IMR-90 (cell line): ENCODE measurements around the gene PTPN13. TPM values are rescaled to one million over a fixed set of nuclear protein-coding genes. Genes with fewer than 3 reads are reported as not detected.

Source experiments
- ATAC-seq: fragments of 200-7000 bp; cut with Tn5 transposase; 2 replicates; pipeline ENCODE4 v1.9.1; 2020; ENCODE audit warnings: low read depth, mild to moderate bottlenecking, moderate library complexity
- BruUV-seq: library from RNA; stranded (reverse); fragments of 400-500 nt; replicated peaks from 2 replicates; lab custom pipeline; 2021; lab: Mats Ljungman, UMichigan
- CTCF ChIA-PET: fragments of 300-600 bp; formaldehyde crosslinking; extraction: SDS; loops from one replicate; lab custom pipeline; 2021; ENCODE audit warnings: antibody characterized with exemption; lab: Yijun Ruan, JAX
- POLR2A ChIA-PET: fragments of 300-600 bp; sonication (Branson Sonifier 250); formaldehyde crosslinking; loops from one replicate; lab custom pipeline; 2022; ENCODE audit warnings: antibody characterized with exemption; ENCODE audit not compliant: unreplicated experiment; lab: Charles Lee
- DNase-seq: peaks from one replicate; pipeline ENCODE4 v3.0.0; 2013
- H2AFZ ChIP-seq: replicated peaks from 2 replicates; pipeline ENCODE3; 2013; ENCODE audit warnings: low read length, mild to moderate bottlenecking; ENCODE audit not compliant: poor library complexity
- H2AK5ac ChIP-seq: 2 replicates; pipeline ENCODE4 v1.6.1; 2013; ENCODE audit warnings: low read depth, low read length, inconsistent platforms
- H2AK9ac ChIP-seq: replicated peaks from 2 replicates; pipeline ENCODE3; 2013; ENCODE audit warnings: mild to moderate bottlenecking, low read depth, low read length, moderate library complexity; ENCODE audit not compliant: poor library complexity
- H2BK120ac ChIP-seq: 2 replicates; pipeline ENCODE4 v1.6.1; 2013; ENCODE audit warnings: low read depth, low read length, inconsistent platforms
- H2BK15ac ChIP-seq: 3 replicates; pipeline ENCODE4 v1.6.1; 2013; ENCODE audit warnings: low read depth, low read length, inconsistent platforms
- H2BK20ac ChIP-seq: 2 replicates; pipeline ENCODE4 v1.6.1; 2013; ENCODE audit warnings: low read depth, mild to moderate bottlenecking, inconsistent platforms, low read length, moderate library complexity
- H2BK5ac ChIP-seq: 2 replicates; pipeline ENCODE4 v1.6.1; 2013; ENCODE audit warnings: mild to moderate bottlenecking, low read depth, low read length, inconsistent platforms; ENCODE audit not compliant: poor library complexity, severe bottlenecking
- H3K14ac ChIP-seq: replicated peaks from 2 replicates; pipeline ENCODE4 v1.6.1; 2013; ENCODE audit warnings: low read depth, low read length, inconsistent platforms
- H3K18ac ChIP-seq: 2 replicates; pipeline ENCODE4 v1.6.1; 2013; ENCODE audit warnings: low read depth, low read length, control low read depth
- H3K23ac ChIP-seq: 2 replicates; pipeline ENCODE4 v1.6.1; 2013; ENCODE audit warnings: low read depth, low read length, inconsistent platforms
- H3K27ac ChIP-seq: 2 replicates; pipeline ENCODE4 v1.5.1; 2013; ENCODE audit warnings: mild to moderate bottlenecking, control low read depth, low read length; ENCODE audit not compliant: insufficient read depth
- H3K27me3 ChIP-seq: 2 replicates; pipeline ENCODE4 v1.6.1; 2013; ENCODE audit warnings: low read length; ENCODE audit not compliant: control insufficient read depth, insufficient read depth
- H3K36me3 ChIP-seq: 2 replicates; pipeline ENCODE4 v1.6.1; 2013; ENCODE audit warnings: low read length, mixed read lengths; ENCODE audit not compliant: control insufficient read depth, insufficient read depth
- H3K4ac ChIP-seq: 2 replicates; pipeline ENCODE4 v1.6.1; 2013; ENCODE audit warnings: low read depth, low read length, inconsistent platforms
- H3K4me1 ChIP-seq: 2 replicates; pipeline ENCODE4 v1.6.1; 2013; ENCODE audit warnings: low read length, mixed read lengths; ENCODE audit not compliant: control insufficient read depth, insufficient read depth
- H3K4me2 ChIP-seq: 2 replicates; pipeline ENCODE4 v1.6.1; 2013; ENCODE audit warnings: low read depth, mild to moderate bottlenecking, control low read depth, low read length, moderate library complexity
- H3K4me3 ChIP-seq: 2 replicates; pipeline ENCODE4 v1.5.1; 2013; ENCODE audit warnings: low read depth, mild to moderate bottlenecking, control low read depth, low read length, moderate library complexity; ENCODE audit not compliant: insufficient read depth
- H3K56ac ChIP-seq: 2 replicates; pipeline ENCODE4 v1.6.1; 2013; ENCODE audit warnings: low read length, inconsistent platforms; ENCODE audit not compliant: insufficient read depth; ENCODE audit errors: extremely low read depth
- H3K79me1 ChIP-seq, 2 experiments: 2 replicates each; pipeline ENCODE4 v1.6.1; 2013; ENCODE audit warnings: low read length in 2 of 2, inconsistent platforms in 1 of 2, low read depth in 1 of 2
- H3K9ac ChIP-seq: 2 replicates; pipeline ENCODE4 v1.6.1; 2013; ENCODE audit warnings: low read depth, low read length, control low read depth
- H3K9me1 ChIP-seq: 2 replicates; pipeline ENCODE4 v1.6.1; 2013; ENCODE audit warnings: low read length, inconsistent platforms; ENCODE audit not compliant: insufficient read depth
- H3K9me3 ChIP-seq: 2 replicates; pipeline ENCODE4 v1.6.1; 2013; ENCODE audit warnings: low read length; ENCODE audit not compliant: control insufficient read depth, insufficient read depth
- H4K20me1 ChIP-seq: 2 replicates; pipeline ENCODE4 v1.6.1; 2013; ENCODE audit warnings: low read length, inconsistent platforms; ENCODE audit not compliant: insufficient read depth
- H4K5ac ChIP-seq: 2 replicates; pipeline ENCODE4 v1.6.1; 2013; ENCODE audit warnings: mild to moderate bottlenecking, low read depth, low read length, control low read depth
- H4K8ac ChIP-seq, 2 experiments: 2 replicates each; pipeline ENCODE4 v1.6.1; 2013; ENCODE audit warnings: low read depth in 2 of 2, low read length in 2 of 2, control low read depth in 1 of 2, inconsistent platforms in 1 of 2
- H4K91ac ChIP-seq: 2 replicates; pipeline ENCODE4 v1.6.1; 2013; ENCODE audit warnings: low read depth, low read length, inconsistent platforms; ENCODE audit not compliant: insufficient read depth
- BHLHE40 ChIP-seq: fragments of 150-350 bp; IDR thresholded peaks from 2 replicates; pipeline ENCODE4 v1.6.1; 2016; ENCODE audit warnings: mild to moderate bottlenecking, low read depth, low read length
- CEBPB ChIP-seq: IDR thresholded peaks from 2 replicates; pipeline ENCODE4 v1.6.1; 2012; ENCODE audit warnings: low read depth, low read length, improper control_type of control experiment
- CHD1 ChIP-seq: IDR thresholded peaks from 2 replicates; pipeline ENCODE4 v1.6.1; 2012; ENCODE audit warnings: low read depth, low read length, improper control_type of control experiment
- ELK1 ChIP-seq: fragments of 150-350 bp; IDR thresholded peaks from 2 replicates; pipeline ENCODE4 v1.6.1; 2016; ENCODE audit warnings: low read depth, mild to moderate bottlenecking, low read length, moderate library complexity, borderline replicate concordance
- FOS ChIP-seq: fragments of 150-350 bp; IDR thresholded peaks from 2 replicates; pipeline ENCODE4 v1.6.1; 2016; ENCODE audit warnings: low read depth, low read length
- MAZ ChIP-seq: IDR thresholded peaks from 2 replicates; pipeline ENCODE4 v1.6.1; 2012; ENCODE audit warnings: low read depth, mild to moderate bottlenecking, low read length, improper control_type of control experiment, moderate library complexity, borderline replicate concordance
- MXI1 ChIP-seq: IDR thresholded peaks from 2 replicates; pipeline ENCODE4 v1.6.1; 2012; ENCODE audit warnings: low read depth, mild to moderate bottlenecking, low read length, moderate library complexity, borderline replicate concordance
- NFE2L2 ChIP-seq: fragments of 150-350 bp; IDR thresholded peaks from 2 replicates; pipeline ENCODE4 v1.6.1; 2016; ENCODE audit warnings: low read depth, mild to moderate bottlenecking, low read length
- POLR2A ChIP-seq: IDR thresholded peaks from 2 replicates; pipeline ENCODE4 v1.6.1; 2012; ENCODE audit warnings: mild to moderate bottlenecking, low read depth, low read length
- RAD21 ChIP-seq: IDR thresholded peaks from 2 replicates; pipeline ENCODE4 v1.6.1; 2012; ENCODE audit warnings: low read length, improper control_type of control experiment
- RCOR1 ChIP-seq: IDR thresholded peaks from 2 replicates; pipeline ENCODE4 v1.6.1; 2012; ENCODE audit warnings: mild to moderate bottlenecking, low read length, improper control_type of control experiment; ENCODE audit not compliant: insufficient replicate concordance
- RFX5 ChIP-seq: IDR thresholded peaks from 2 replicates; pipeline ENCODE4 v1.8.0; 2012; ENCODE audit warnings: low read depth, mild to moderate bottlenecking, low read length, moderate library complexity
- SMC3 ChIP-seq: fragments of 150-350 bp; IDR thresholded peaks from 2 replicates; pipeline ENCODE4 v1.6.1; 2016; ENCODE audit warnings: low read depth, mild to moderate bottlenecking, antibody characterized with exemption, low read length, moderate library complexity
- USF2 ChIP-seq: fragments of 150-350 bp; IDR thresholded peaks from 2 replicates; pipeline ENCODE4 v1.6.1; 2017; ENCODE audit warnings: mild to moderate bottlenecking, antibody characterized with exemption, low read length, low read depth
- WGBS, 2 experiments: methylation state at CpG; one replicate each; pipeline versions ENCODE4 v1.1.5 to v1.1.7; 2013; ENCODE audit warnings: missing lambda C conversion rate in 2 of 2; ENCODE audit not compliant: insufficient read length in 1 of 2; ENCODE audit errors: extremely low coverage in 2 of 2; 5-methylcytosine and 5-hydroxymethylcytosine counted together
- dilution Hi-C: fragments of 300-500 bp; cut with HindIII; formaldehyde crosslinking; loops from one replicate; pipeline ENCODE4 v1.14.3; 2018; ENCODE audit warnings: low sequenced_read_pairs; ENCODE audit not compliant: unreplicated experiment
- in situ Hi-C: fragments of 300-500 bp; cut with MboI; formaldehyde crosslinking; loops from 3 replicates; pipeline ENCODE4 v1.14.3; 2019; ENCODE audit warnings: low sequenced_read_pairs, inconsistent platforms, mixed read lengths
- intact Hi-C: fragments of 100-400 bp; cut with micrococcal nuclease; formaldehyde crosslinking; loops from 2 replicates; pipeline ENCODE4 v1.10.0; 2022
- polyA plus RNA-seq, 3 experiments: library from polyadenylated mRNA; depleted of rRNA; stranded (reverse); fragments of >200 nt; gene quantifications; 2 replicates each; pipeline ENCODE4 v1.2.3, GENCODE V29; 2012; ENCODE audit warnings: low replicate concordance in 1 of 3
- total RNA-seq: library from RNA; depleted of rRNA; stranded (reverse); fragments of >200 nt; gene quantifications from 2 replicates; pipeline ENCODE4 v1.2.3, GENCODE V29; 2012

The PTPN13 gene
- total and polyA plus RNA-seq, 2 of the 4 experiments (the other 2 are of a cell fraction): 7.7 to 29.0 TPM

- Histone ChIP-seq H3K14ac (no peak overlapping the region), H3K18ac (no peak overlapping the region), H3K9me3 (no peaks in the 10 kb centered on the region), H4K91ac (no peak overlapping the region), H3K27me3 (peaks cover 2% of the 10 kb centered on the region; the same call in 1 of the 2 replicates), H2AK9ac (no peak overlapping the region), H2AK5ac (no peak overlapping the region), H3K4ac (no peak overlapping the region), H4K5ac (no peak overlapping the region), H3K9me1 (no peaks in the 10 kb centered on the region), H2BK15ac (no peak overlapping the region), H3K56ac (no peak overlapping the region), H2BK20ac (no peak overlapping the region), H3K9ac (no peak overlapping the region), H3K4me1 (no peaks in the 10 kb centered on the region), H3K23ac (no peak overlapping the region), H2BK5ac (no peak overlapping the region), H3K36me3 (no peaks in the 10 kb centered on the region), H4K8ac (no peak overlapping the region), H3K4me2 (no peak overlapping the region), H3K4me3 (no peak overlapping the region), H2AFZ (no peak overlapping the region), H4K20me1 (no peaks in the 10 kb centered on the region), H3K27ac (no peak overlapping the region), H2BK120ac (no peak overlapping the region), H3K79me1 (no peaks in the 10 kb centered on the region)
- CTCF ChIA-PET: no interaction called here
- WGBS, 2 experiments: no CpG with 5 or more reads among the region's 1 CpG
- ATAC-seq: no peak
- in situ Hi-C loops (no loop called here), intact Hi-C loops (no loop called here), dilution Hi-C loops (no loop called here)
- POLR2A ChIA-PET: no interaction called here
- TF ChIP-seq FOS (no peak), CEBPB (no peak), MXI1 (no peak), USF2 (no peak), POLR2A (no peak), RAD21 (no peak), ELK1 (no peak), NFE2L2 (no peak), CHD1 (no peak), BHLHE40 (no peak), MAZ (no peak), RFX5 (no peak), SMC3 (no peak), RCOR1 (no peak)
- no TSS peak for BruUV-seq
- DNase-seq: peak; percentile 5
Observed at GRCh38 chr4:86557526-86557925, 36.6 kb upstream of the PTPN13 start.
